GM15510 (cell line): Measurements from ENCODE around the gene NMRAL1.

ENCODE experiments used
- POLR2A ChIP-seq: IDR thresholded peaks from 3 replicates; pipeline ENCODE4 v1.6.1; 2011; ENCODE audit warnings: borderline replicate concordance; ENCODE audit not compliant: insufficient read length; ENCODE audit errors: extremely low read depth

NMRAL1 gene

GRCh38 chr16:4426021-4426684 is 48.3 kb downstream of the NMRAL1 start:
- TF ChIP-seq POLR2A: no peak

- TF ChIP-seq POLR2A: peak; percentile 88
These were observed 48.9 kb downstream of the NMRAL1 start, which contains the start of gene DNAJA3 for GRCh38 chr16:4425378-4426020. DNAJA3 (plus strand) TSS chr16:4425868; CDS start chr16:4425882, 14 bp downstream.

- no peak for TF ChIP-seq POLR2A
These were observed 53.8 kb downstream of the NMRAL1 start for GRCh38 chr16:4420505-4421105.

- no peak for TF ChIP-seq POLR2A
These were observed 54.9 kb downstream of the NMRAL1 start for GRCh38 chr16:4419402-4419959.

GRCh38 chr16:4416200-4417032 is 58.0 kb downstream of the NMRAL1 start, which contains the start of gene CORO7:
CORO7 (minus strand) TSS chr16:4416596; CDS start chr16:4416518, 78 bp downstream.
- peak; percentile 79 for TF ChIP-seq POLR2A

GRCh38 chr16:4415538-4416199 is 58.8 kb downstream of the NMRAL1 start:
- no peak for TF ChIP-seq POLR2A

- no peak for TF ChIP-seq POLR2A
These were observed 60.1 kb downstream of the NMRAL1 start for GRCh38 chr16:4414187-4414917.

- no peak for TF ChIP-seq POLR2A
These were observed 61.6 kb downstream of the NMRAL1 start for GRCh38 chr16:4412854-4413253.

- TF ChIP-seq POLR2A: no peak
These were observed 62.3 kb downstream of the NMRAL1 start for GRCh38 chr16:4412159-4412558.
